Endometrial microvascular endothelial cells (primary cell): ENCODE data around the gene RDH14. TPM values are rescaled to one million over a fixed set of nuclear protein-coding genes. Genes with fewer than 3 reads are reported as not detected.

Experiments used
- in situ Hi-C: cut with HindIII; loops from 2 replicates; pipeline ENCODE4 v1.10.0; 2017; ENCODE audit warnings: low sequenced_read_pairs, low pct_unique_long_range_greater_than_20kb; ENCODE audit errors: inconsistent ontology term
- total RNA-seq: library from RNA; depleted of rRNA; stranded (reverse); fragments of >200 nt; gene quantifications from one replicate; pipeline ENCODE4 v1.2.3, GENCODE V29; 2015; ENCODE audit errors: inconsistent ontology term

Gene RDH14
- total RNA-seq, 1 donor from 2014 or later: 22.2 TPM

DNA sequence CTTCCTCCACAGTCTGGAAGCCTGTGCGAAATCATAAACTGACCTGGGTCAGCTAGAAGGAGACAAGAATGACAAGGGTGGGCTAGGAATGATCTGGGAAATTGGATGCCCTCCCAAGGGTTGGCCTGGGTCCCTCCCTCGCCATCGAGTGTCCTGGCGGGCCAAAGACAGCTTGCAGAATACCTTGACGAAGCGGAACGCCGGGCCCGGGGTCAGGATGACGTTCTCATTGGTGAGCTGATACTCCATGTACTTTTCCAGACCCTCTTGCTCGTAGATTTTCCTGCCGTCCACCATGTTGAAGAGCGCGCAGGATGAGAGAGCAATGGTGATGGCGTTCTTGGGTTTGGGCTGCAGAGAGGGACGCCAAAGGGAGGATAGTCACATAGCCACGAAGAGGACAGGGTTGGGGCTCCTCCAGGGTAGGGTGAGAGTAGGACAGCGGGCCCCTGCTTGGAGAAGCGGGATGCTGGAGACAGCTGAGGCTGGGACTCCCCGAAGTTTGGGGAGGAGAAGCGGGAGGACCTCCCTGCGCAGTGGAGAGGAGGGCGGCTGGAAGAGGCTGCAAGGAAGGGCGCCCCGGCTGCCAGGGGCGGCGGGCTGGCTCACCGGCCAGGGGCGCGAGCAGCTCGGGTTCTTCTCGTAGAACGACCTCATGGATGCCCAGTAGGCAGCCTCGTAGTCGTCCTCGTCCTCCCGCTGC lies 23.6 kb upstream of the RDH14 start:
- in situ Hi-C loops: no loop called here

DNA sequence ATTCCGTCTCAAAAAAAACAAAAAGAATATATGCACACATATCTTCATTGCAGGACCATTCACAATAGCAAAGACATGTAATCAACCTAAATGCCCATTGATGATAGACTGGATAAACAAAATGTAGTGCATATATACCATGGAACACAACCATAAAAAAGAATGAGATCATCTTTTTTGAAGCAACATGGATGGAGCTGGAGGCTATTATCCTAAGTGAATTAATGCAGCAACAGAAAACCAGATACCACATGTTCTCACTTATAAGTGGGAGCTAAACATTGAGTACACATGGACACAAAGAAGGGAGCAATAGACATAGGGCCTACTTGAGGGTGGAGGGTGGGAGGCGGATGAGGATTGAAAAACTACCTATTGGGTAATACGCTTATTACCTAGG lies 20.2 kb upstream of the RDH14 start:
- in situ Hi-C loops: no loop called here

- in situ Hi-C loops: no loop called here
These were observed 17.6 kb upstream of the RDH14 start for GRCh38 chr2:18578033-18578432.

DNA sequence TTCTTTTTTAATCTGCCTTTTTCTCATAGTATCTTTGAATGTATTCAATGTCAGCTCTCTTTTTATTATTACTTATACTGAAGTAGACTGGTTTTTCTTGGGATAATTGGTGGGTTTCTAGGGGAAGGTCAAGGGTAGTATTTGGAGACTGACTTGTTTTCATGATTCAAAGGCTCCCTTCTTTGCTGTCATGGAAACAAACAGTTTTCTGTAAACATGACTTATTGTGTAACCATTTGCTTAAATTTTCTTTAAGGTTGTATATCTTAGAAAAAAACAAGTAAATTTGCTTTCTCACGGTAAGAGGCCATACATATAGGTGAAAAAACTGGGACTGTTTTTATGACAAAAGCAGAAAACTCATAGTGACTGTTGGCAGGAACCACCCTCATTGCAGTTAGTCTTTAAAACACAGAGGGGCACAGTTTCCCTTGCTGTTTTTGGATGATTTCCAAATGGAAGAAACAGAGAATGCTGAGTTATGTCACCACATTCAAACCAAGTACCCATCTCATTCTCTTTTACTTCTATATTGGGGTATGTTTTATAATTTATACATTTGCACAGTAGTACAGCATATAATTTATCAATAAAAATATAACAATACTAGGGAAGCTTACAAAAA lies 5.8 kb upstream of the RDH14 start:
- in situ Hi-C loops: no loop called here

- in situ Hi-C loops: no loop called here
These were observed 288 bp upstream of the RDH14 start for GRCh38 chr2:18560797-18561085.

- in situ Hi-C loops: no loop called here
These were observed 872 bp downstream of the RDH14 start for GRCh38 chr2:18559531-18560030.

GRCh38 chr2:18558458-18558857 lies 2.0 kb downstream of the RDH14 start:
- in situ Hi-C loops: no loop called here

- in situ Hi-C loops: no loop called here
These were observed 3.3 kb downstream of the RDH14 start for GRCh38 chr2:18557121-18557520.

DNA sequence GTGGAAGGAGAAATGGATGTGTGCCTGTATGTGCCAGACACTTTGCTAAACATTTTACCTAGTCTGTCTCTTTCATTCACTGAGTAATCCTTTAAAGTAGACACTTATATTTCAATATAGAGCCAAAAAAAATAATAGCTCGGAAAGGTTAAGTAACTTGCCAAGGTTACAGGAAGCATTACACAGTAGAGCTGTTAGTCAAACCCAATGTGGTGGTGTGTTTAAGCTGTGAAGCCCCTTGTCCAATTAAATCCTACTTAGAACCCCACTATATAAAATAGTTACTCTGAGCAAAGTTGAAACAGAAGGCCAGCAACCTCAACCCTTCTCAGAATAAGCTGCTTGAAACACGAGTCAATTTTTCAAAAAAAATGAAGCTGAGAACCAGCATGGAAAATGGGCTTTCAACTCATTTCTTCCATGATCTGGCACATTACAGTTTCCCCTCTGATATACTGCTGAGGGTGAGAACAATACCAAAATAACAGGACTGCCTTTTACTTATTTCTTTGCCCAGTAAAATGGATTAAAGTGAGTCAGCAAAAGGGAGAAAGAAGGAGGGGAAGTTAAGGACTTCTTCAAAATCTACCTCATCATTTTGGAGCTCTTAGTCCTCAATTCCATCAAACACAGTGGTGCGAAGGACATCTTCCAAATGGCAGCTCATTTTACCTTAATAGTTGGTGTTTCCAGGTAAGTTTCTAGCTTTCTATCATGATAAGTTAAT lies 7.9 kb downstream of the RDH14 start:
- in situ Hi-C loops: no loop called here

GRCh38 chr2:18551623-18552022 lies 8.8 kb downstream of the RDH14 start:
- in situ Hi-C loops: no loop called here

DNA sequence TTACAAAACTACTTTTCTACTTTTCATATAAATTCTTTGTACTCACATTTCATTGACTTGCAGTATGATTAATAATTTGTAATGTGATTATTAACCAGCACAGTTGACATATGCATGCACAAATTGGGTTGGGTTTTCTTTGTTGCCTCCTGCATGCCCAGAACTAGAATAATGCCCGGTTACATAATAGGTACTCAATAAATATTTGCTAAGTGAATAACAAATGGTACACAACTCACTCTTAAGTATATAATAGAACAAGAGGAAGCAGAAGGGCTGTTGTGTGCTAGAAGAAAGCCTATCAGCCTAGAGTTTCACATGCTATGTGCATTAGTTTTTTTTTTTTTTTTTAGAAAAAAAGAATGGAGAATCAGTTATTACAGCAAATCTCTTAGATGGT lies 9.3 kb downstream of the RDH14 start:
- in situ Hi-C loops: no loop called here

DNA sequence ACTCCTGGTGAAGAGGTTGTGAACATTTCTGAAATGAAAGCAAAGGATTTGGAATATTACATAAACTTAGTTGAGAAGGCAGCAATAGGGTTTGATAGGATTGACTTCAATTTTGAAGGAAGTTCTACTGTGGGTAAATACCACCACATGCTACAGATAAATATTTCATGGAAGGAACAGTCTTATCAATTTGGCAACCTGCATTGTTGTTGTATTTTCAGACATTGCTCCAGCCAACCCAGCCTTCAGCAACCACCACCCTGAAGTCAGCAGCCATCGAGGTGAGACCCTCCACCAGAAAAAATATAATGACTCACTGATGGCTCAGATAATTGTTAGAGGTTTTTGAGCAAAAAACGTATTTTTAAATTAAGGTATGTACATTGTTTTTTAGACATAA lies 10.0 kb downstream of the RDH14 start:
- in situ Hi-C loops: no loop called here

- in situ Hi-C loops: no loop called here
These were observed 11.4 kb downstream of the RDH14 start for GRCh38 chr2:18549083-18549482.

- in situ Hi-C loops: no loop called here
These were observed 11.8 kb downstream of the RDH14 start for GRCh38 chr2:18548621-18549020.

DNA sequence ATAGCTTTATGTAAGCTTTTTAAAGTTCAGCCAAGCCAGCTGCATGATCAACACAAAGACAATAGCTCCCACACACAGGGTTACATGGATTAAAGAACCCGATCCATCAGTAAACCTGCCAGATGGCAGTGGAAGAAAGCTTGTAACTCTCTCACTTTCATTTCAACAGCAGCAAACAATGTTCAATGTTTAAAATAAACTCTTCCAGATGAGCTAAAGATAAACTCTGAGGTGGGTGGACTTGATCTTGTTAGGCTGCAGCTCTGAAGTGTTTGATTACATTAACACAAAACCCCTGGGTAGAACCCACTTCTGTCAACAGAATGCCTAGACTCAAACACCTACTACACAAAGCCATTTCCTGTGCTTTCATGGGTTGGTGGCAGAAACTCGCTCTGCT lies 13.9 kb downstream of the RDH14 start:
- in situ Hi-C loops: no loop called here

DNA sequence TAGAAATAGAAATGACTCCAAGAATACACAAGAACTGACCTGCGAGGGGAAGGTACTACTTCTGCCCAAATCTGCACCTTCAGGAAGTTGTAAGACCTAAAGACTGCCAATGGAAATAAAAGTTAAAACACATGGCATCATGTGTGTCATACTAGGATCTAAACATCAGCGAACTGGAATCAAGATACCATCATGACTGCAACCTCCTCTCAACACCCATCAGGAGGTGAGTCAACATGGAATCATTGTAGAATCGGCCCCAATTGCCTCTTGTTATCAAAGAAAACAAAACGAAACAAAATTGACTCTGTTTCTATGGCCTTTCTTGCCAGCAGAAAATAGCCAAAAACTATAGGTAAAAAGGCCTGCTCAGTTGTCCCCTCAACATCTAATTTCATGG lies 15.1 kb downstream of the RDH14 start:
- in situ Hi-C loops: no loop called here

DNA sequence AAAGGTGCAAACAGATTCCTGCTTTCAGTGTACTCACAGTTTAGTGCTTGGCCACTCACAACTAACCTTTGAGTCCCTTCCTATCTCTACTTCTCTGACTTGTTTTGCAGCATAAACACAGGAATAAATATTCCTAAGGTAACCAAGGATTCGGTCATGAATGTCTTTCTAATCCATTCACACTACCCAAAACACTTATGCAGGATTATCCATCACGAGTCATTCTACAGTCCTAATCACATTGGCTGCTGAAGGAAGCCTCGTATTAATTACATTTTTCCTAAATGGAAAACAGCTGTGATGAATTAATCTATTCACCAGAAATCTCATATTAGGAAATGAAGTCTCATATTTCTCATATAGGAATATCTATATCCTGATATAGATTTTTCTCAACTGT lies 16.3 kb downstream of the RDH14 start:
- in situ Hi-C loops: no loop called here

DNA sequence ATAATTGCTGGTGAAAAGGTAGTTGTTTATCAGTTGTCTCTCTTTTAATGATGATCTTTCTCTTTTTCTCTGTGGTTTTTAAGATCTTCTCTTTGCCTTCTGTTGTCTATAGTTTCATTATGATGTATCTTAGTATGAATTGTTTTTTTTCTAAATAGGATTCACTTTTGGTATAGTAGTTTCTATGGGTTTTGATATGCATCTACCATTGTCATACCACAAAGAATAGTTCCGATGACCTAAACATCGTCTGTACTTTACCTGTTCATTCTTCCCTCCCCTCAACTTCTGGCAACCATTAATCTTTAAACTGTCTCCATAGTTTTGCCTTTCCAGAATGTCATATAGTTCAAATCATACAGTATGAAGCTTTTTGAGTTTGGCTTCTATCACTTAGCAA lies 19.6 kb downstream of the RDH14 start:
- in situ Hi-C loops: no loop called here

GRCh38 chr2:18536697-18537096 lies 23.8 kb downstream of the RDH14 start:
- in situ Hi-C loops: no loop called here

DNA sequence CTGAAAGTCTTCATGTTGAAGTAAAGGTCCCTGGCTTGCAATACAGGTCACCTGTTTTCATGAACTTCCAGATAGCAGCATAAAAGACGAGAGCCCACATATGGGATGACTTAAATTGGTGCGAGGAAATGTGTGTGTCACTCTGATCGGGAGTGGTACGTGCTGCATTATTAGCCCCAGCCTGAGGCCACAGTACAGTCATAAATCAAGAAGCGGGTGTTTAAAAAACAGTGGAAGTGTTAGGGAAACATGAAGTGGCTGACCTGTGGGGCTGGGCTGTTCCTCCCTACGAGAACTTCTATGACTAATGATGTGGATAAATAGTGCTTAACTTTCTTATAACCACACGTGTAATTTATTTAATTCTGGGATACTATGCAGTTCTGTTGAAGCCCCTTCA lies 24.4 kb downstream of the RDH14 start:
- in situ Hi-C loops: no loop called here
